ENCODE results near the gene BBS5.

BBS5 gene

GRCh38 chr2:169546756-169547155 is 67.5 kb downstream of the BBS5 start:
- no peak for DNase-seq (ENCODE audit: low read depth)
